AG10803 (cell line): ENCODE measurements around the gene GORASP1.
"Not testable (repeated sequence)": the region's sequence is repeated elsewhere in the genome, so short reads cannot be mapped to it uniquely, and the experiment has no call there.

Experiments used
- DNase-seq: peaks from one replicate; pipeline ENCODE4 v3.0.0; 2010; ENCODE audit warnings: low read depth
- H3K4me3 ChIP-seq: 2 replicates; pipeline ENCODE4 v1.5.1; 2011; ENCODE audit warnings: mild to moderate bottlenecking, low read length, control low read depth
- CTCF ChIP-seq: conservative IDR thresholded peaks from 2 replicates; pipeline ENCODE4 v1.5.1; 2011; ENCODE audit warnings: mild to moderate bottlenecking, low read length, control low read depth, inconsistent platforms

GORASP1 gene

GRCh38 chr3:39062180-39062579 lies 45.2 kb downstream of the GORASP1 start:
- no peak overlapping the region for H3K4me3 ChIP-seq
- TF ChIP-seq CTCF = no peak
- DNase-seq = no peak

GRCh38 chr3:39061228-39061627 lies 46.2 kb downstream of the GORASP1 start:
- not testable (repeated sequence) for H3K4me3 ChIP-seq, DNase-seq

GRCh38 chr3:39056151-39056550 lies 51.3 kb downstream of the GORASP1 start:
- no peak for DNase-seq
- H3K4me3 ChIP-seq = no peak overlapping the region
- no peak for TF ChIP-seq CTCF

GRCh38 chr3:39053696-39054095 lies 53.7 kb downstream of the GORASP1 start:
- no peak for DNase-seq
- no peak for TF ChIP-seq CTCF
- H3K4me3 ChIP-seq = no peak overlapping the region

GRCh38 chr3:39052583-39052982 lies 54.8 kb downstream of the GORASP1 start:
- TF ChIP-seq CTCF = no peak
- H3K4me3 ChIP-seq = peak overlapping the region; percentile 77
- no peak for DNase-seq

- TF ChIP-seq CTCF = no peak
- H3K4me3 ChIP-seq = peak within 1 kb of the TSS; percentile 77
- peak; percentile 87 for DNase-seq
Observed at GRCh38 chr3:39051649-39052561, 55.5 kb downstream of the GORASP1 start, which contains the start of the genes SCN11A and WDR48. Gene SCN11A, minus strand, starts transcription at chr3:39051944. Its CDS starts 101,582 bp downstream, at chr3:38950362. Gene WDR48, plus strand, starts transcription at chr3:39052016. Its CDS starts 10 bp downstream, at chr3:39052026.

GRCh38 chr3:39050029-39050428 lies 57.4 kb downstream of the GORASP1 start:
- DNase-seq = no peak
- TF ChIP-seq CTCF = no peak
- no peak overlapping the region for H3K4me3 ChIP-seq
